GM12878 (cell line): Measurements from ENCODE around the gene PTPRN2. TPM values are rescaled to one million over a fixed set of nuclear protein-coding genes. Genes with fewer than 3 reads are reported as not detected.

Experiments used
- ATAC-seq: fragments of 200-7000 bp; cut with Tn5 transposase; 3 replicates; pipeline ENCODE4 v1.9.1; 2020; ENCODE audit warnings: mild to moderate bottlenecking, moderate library complexity
- BruUV-seq: library from RNA; stranded (reverse); fragments of 400-500 nt; replicated peaks from 2 replicates; lab custom pipeline; 2021; lab: Mats Ljungman, UMichigan
- CTCF ChIA-PET: fragments of 300-600 bp; sonication (Branson Sonifier 250); formaldehyde crosslinking; extraction: SDS; loops from one replicate; lab custom pipeline; 2021; ENCODE audit warnings: inconsistent platforms; lab: Yijun Ruan, JAX
- POLR2A ChIA-PET: fragments of 350-600 bp; formaldehyde crosslinking; extraction: SDS; loops from one replicate; lab custom pipeline; 2021; ENCODE audit warnings: inconsistent platforms; lab: Charles Lee
- RAD21 ChIA-PET: fragments of 300-600 bp; sonication (Branson Sonifier 250); formaldehyde crosslinking; loops from one replicate; lab custom pipeline; 2023; ENCODE audit warnings: antibody characterized with exemption; ENCODE audit not compliant: unreplicated experiment; lab: Charles Lee
- SMC1A ChIA-PET: fragments of 300-600 bp; sonication (Branson Sonifier 250); formaldehyde crosslinking; loops from one replicate; lab custom pipeline; 2023; ENCODE audit not compliant: unreplicated experiment, uncharacterized antibody; lab: Charles Lee
- DNase-seq: peaks from one replicate; pipeline ENCODE4 v3.0.0-alpha.2; 2011; ENCODE audit warnings: low read depth, low spot score
- FAIRE-seq: peaks from 3 replicates; lab custom pipeline; 2011; peaks lifted over from hg19 to GRCh38; lab: Jason Lieb, UNC
- H2AFZ ChIP-seq: 2 replicates; pipeline ENCODE4 v1.6.0; 2011; ENCODE audit warnings: low read depth, low read length, control low read depth; ENCODE audit not compliant: control insufficient read depth
- H3K27ac ChIP-seq: 2 replicates; pipeline ENCODE4 v1.5.1; 2011; ENCODE audit warnings: control low read depth; ENCODE audit not compliant: control insufficient read depth, insufficient read depth
- H3K27me3 ChIP-seq, 2 experiments: replicated peaks in 1 of 2; 2 replicates each; pipeline versions ENCODE4 v1.6.0 to v1.6.1; 2011; ENCODE audit warnings: low read length in 1 of 2; ENCODE audit not compliant: control insufficient read depth in 2 of 2, insufficient read depth in 2 of 2
- H3K36me3 ChIP-seq, 2 experiments: 2 replicates each; pipeline ENCODE4 v1.5.1; 2011; ENCODE audit warnings: low read length in 1 of 2; ENCODE audit not compliant: control insufficient read depth in 2 of 2, insufficient read depth in 2 of 2
- H3K4me1 ChIP-seq: 2 replicates; pipeline ENCODE4 v1.6.1; 2011; ENCODE audit warnings: mild to moderate bottlenecking, low read length, moderate library complexity, mixed read lengths; ENCODE audit not compliant: control insufficient read depth, insufficient read depth
- H3K4me2 ChIP-seq: 2 replicates; pipeline ENCODE4 v1.6.0; 2011; ENCODE audit warnings: control low read depth; ENCODE audit not compliant: control insufficient read depth, insufficient read depth
- H3K4me3 ChIP-seq: fragments of 200-600 bp; sonication (generic); 2 replicates; pipeline ENCODE4 v1.5.1; 2016
- H3K79me2 ChIP-seq: 2 replicates; pipeline ENCODE4 v1.6.0; 2011; ENCODE audit warnings: low read length; ENCODE audit not compliant: control insufficient read depth, insufficient read depth
- H3K9ac ChIP-seq: 2 replicates; pipeline ENCODE4 v1.8.0; 2011; ENCODE audit warnings: low read length, control low read depth, mixed read lengths; ENCODE audit not compliant: control insufficient read depth, insufficient read depth
- H3K9me3 ChIP-seq: replicated peaks from 3 replicates; pipeline ENCODE4 v1.5.1; 2011; ENCODE audit warnings: mild to moderate bottlenecking, low read length; ENCODE audit not compliant: control insufficient read depth, insufficient read depth
- H4K20me1 ChIP-seq: 2 replicates; pipeline ENCODE4 v1.6.0; 2011; ENCODE audit not compliant: control insufficient read depth, insufficient read depth
- EED ChIP-seq: sonication (generic); IDR thresholded peaks from 2 replicates; pipeline ENCODE4 v1.6.1; 2016; ENCODE audit warnings: antibody characterized with exemption, low read depth
- ESRRA ChIP-seq: IDR thresholded peaks from 2 replicates; pipeline ENCODE4 v1.6.1; 2012; ENCODE audit warnings: mild to moderate bottlenecking, low read length, improper control_type of control experiment
- ETV6 ChIP-seq, 2 experiments: fragments of 450-650 bp in 1 of 2; IDR thresholded peaks in 1 of 2; conservative IDR thresholded peaks in 1 of 2; 2 replicates each; pipeline ENCODE4 v1.6.1; 2014; ENCODE audit warnings: antibody characterized with exemption in 1 of 2, borderline replicate concordance in 1 of 2, low read depth in 1 of 2, mild to moderate bottlenecking in 1 of 2, moderate library complexity in 1 of 2
- IKZF2 ChIP-seq, 2 experiments: fragments of 450-650 bp; IDR thresholded peaks; 2 replicates each; pipeline ENCODE4 v1.6.1; 2017; ENCODE audit warnings: mild to moderate bottlenecking in 2 of 2, moderate library complexity in 2 of 2
- MLLT1 ChIP-seq: fragments of 450-650 bp; IDR thresholded peaks from 2 replicates; pipeline ENCODE4 v1.6.1; 2016; ENCODE audit warnings: mild to moderate bottlenecking
- MTA2 ChIP-seq: fragments of 450-650 bp; IDR thresholded peaks from 2 replicates; pipeline ENCODE4 v1.6.1; 2016; ENCODE audit warnings: low read depth, mild to moderate bottlenecking, moderate library complexity
- PML ChIP-seq: IDR thresholded peaks from 2 replicates; pipeline ENCODE4 v1.6.1; 2012; ENCODE audit warnings: low read length, inconsistent platforms
- RB1 ChIP-seq: fragments of 450-650 bp; formaldehyde crosslinking; IDR thresholded peaks from 2 replicates; pipeline ENCODE4 v1.6.1; 2017; ENCODE audit warnings: mild to moderate bottlenecking, borderline replicate concordance
- RELA ChIP-seq: fragments of 450-650 bp; IDR thresholded peaks from 2 replicates; pipeline ENCODE4 v1.8.0; 2014; ENCODE audit warnings: borderline replicate concordance; ENCODE audit not compliant: partially characterized antibody
- SMARCA5 ChIP-seq: fragments of 450-650 bp; IDR thresholded peaks from 2 replicates; pipeline ENCODE4 v1.6.1; 2017; ENCODE audit warnings: mild to moderate bottlenecking
- SPI1 ChIP-seq: IDR thresholded peaks from 2 replicates; pipeline ENCODE4 v1.6.1; 2011; ENCODE audit warnings: low read depth, mild to moderate bottlenecking, low read length, moderate library complexity, borderline replicate concordance; ENCODE audit not compliant: insufficient read depth
- SREBF1 ChIP-seq: IDR thresholded peaks from 2 replicates; pipeline ENCODE4 v1.6.1; 2012; ENCODE audit warnings: mild to moderate bottlenecking, low read length
- ZBED1 ChIP-seq: IDR thresholded peaks from 2 replicates; pipeline ENCODE4 v1.6.1; 2016; ENCODE audit warnings: borderline replicate concordance
- ZBTB33 ChIP-seq: fragments of 450-650 bp; IDR thresholded peaks from 2 replicates; pipeline ENCODE4 v1.6.1; 2017; ENCODE audit warnings: mild to moderate bottlenecking
- WGBS: methylation state at CpG from one replicate; pipeline ENCODE4 v1.1.6; 2016; ENCODE audit warnings: low lambda C conversion rate; ENCODE audit not compliant: insufficient replicate concordance, insufficient coverage; ENCODE audit errors: missing lambda C conversion rate; 5-methylcytosine and 5-hydroxymethylcytosine counted together
- in situ Hi-C: fragments of 300-500 bp; cut with MboI; formaldehyde crosslinking; loops from 9 replicates; pipeline ENCODE4 v1.14.3; 2018; ENCODE audit warnings: mixed read lengths
- intact Hi-C: fragments of 100-400 bp; cut with micrococcal nuclease; formaldehyde crosslinking; loops from one replicate; pipeline ENCODE4 v1.14.2; 2022; ENCODE audit not compliant: unreplicated experiment
- polyA plus RNA-seq, 11 experiments: library from polyadenylated mRNA; depleted of rRNA in 4 of 11; unstranded in 6 of 11; stranded (reverse) in 5 of 11; fragments of >200 nt; fragmentation: Nextera tagmentation in 4 of 11; fragmentation: Illumina TruSeq in 1 of 11; extraction: Ambion mirVana in 4 of 11; extraction: Trizol in 1 of 11; gene quantifications; 1 replicate in 1 of 11; 2 replicates in 10 of 11; pipeline versions ENCODE4 v1.2.1 to v1.2.3, GENCODE V29; 2011 to 2016; ENCODE audit warnings: inconsistent platforms in 2 of 11, missing spikeins in 2 of 11, low read depth in 1 of 11
- total RNA-seq, 4 experiments: library from RNA; depleted of rRNA in 3 of 4; stranded (reverse); fragments of >200 nt in 3 of 4; fragmentation: Illumina TruSeq in 1 of 4; extraction: Trizol in 1 of 4; gene quantifications; 2 replicates each; pipeline versions ENCODE4 v1.2.1 to v1.2.3, GENCODE V29; 2013 to 2021

PTPRN2 gene
- total and polyA plus RNA-seq, 10 of the 15 experiments (the other 5 are each of a cell fraction or from before 2014, with no cell fraction given), result 5.4 TPM; not detected in 9

GRCh38 chr7:157941210-157941609, 646.4 kb downstream of the PTPRN2 start:
- WGBS, result 38% methylated on average over 4 of the region's 4 CpGs
- in situ Hi-C loops, result no loop called here
- ChIA-PET POLR2A (no interaction called here), CTCF (no interaction called here), RAD21 (no interaction called here), SMC1A (no interaction called here)
- H3K4me1 ChIP-seq, result no peaks in the 10 kb centered on the region
- no peaks in the 10 kb centered on the region for H3K27me3 ChIP-seq
- H3K9me3 ChIP-seq, result peaks cover 2% of the 10 kb centered on the region; the same call in 1 of the 3 replicates
- no peak overlapping the region for H3K4me2 ChIP-seq
- no peaks in the 10 kb centered on the region for H3K36me3 ChIP-seq
- H2AFZ ChIP-seq, result no peak overlapping the region
- FAIRE-seq (no peak), ATAC-seq (no peak), DNase-seq (no peak)
- no peak overlapping the region for H3K27ac ChIP-seq
- H3K4me3 ChIP-seq, result no peak overlapping the region
- TF ChIP-seq RB1 (no peak), ESRRA (no peak), IKZF2 (IDR thresholded peaks at IDR 0.05) (no peak), RELA (no peak), EED (no peak), SREBF1 (no peak), ZBED1 (no peak), ETV6 (conservative IDR thresholded peaks at IDR 0.05 in 1 of 2, IDR thresholded peaks at IDR 0.05 in 1 of 2; ENCODE audit: borderline replicate concordance in 1 of 2, low read depth in 1 of 2) (no peak), MLLT1 (no peak), SMARCA5 (no peak), PML (no peak), ZBTB33 (no peak), SPI1 (no peak), MTA2 (no peak)
- intact Hi-C loops, result no loop called here
- no peaks in the 10 kb centered on the region for H3K79me2 ChIP-seq
- BruUV-seq, result no TSS peak
- H4K20me1 ChIP-seq, result no peaks in the 10 kb centered on the region
- H3K9ac ChIP-seq, result no peak overlapping the region
